Gastroesophageal sphincter (tissue), 3 donors: Measurements from ENCODE around the gene GAST.

Experiments used
- CTCF ChIP-seq, 4 experiments: fragments of 200-600 bp in 2 of 4; fragments of 450-650 bp in 2 of 4; sonication (generic) in 1 of 4; IDR thresholded peaks; one replicate each; pipeline ENCODE4 v1.5.1; 2017 to 2019; ENCODE audit warnings: antibody characterized with exemption in 4 of 4, mild to moderate bottlenecking in 2 of 4, moderate library complexity in 2 of 4
- POLR2A ChIP-seq, 2 donors: fragments of 450-650 bp; IDR thresholded peaks; one replicate each; pipeline ENCODE4 v1.6.1; 2017; ENCODE audit warnings: antibody characterized with exemption in 2 of 2, mild to moderate bottlenecking in 2 of 2, moderate library complexity in 1 of 2
- POLR2AphosphoS5 ChIP-seq: sonication (generic); formaldehyde crosslinking; IDR thresholded peaks from one replicate; pipeline ENCODE4 v1.6.1; 2017; ENCODE audit warnings: antibody characterized with exemption

GRCh38 chr17:41678907-41679739 is 33.0 kb upstream of the GAST start:
- no peak for TF ChIP-seq CTCF (IDR thresholded peaks at IDR 0.05)
- no peak for TF ChIP-seq POLR2A (IDR thresholded peaks at IDR 0.05)
- TF ChIP-seq POLR2AphosphoS5: peak; percentile 27
